ENCODE data around the gene ENTPD8.
A peak's percentile ranks its signal among the peaks of the same experiment; 100 is the strongest.

Gene ENTPD8

GRCh38 chr9:137463931-137464290 lies 22.8 kb upstream of the ENTPD8 start:
- H3K27ac ChIP-seq (ENCODE audit: poor library complexity, severe bottlenecking): no peak overlapping the region
- TF ChIP-seq CTCF (IDR thresholded peaks at IDR 0.05; ENCODE audit: poor library complexity, severe bottlenecking): no peak
- no peaks in the 10 kb centered on the region for H3K4me1 ChIP-seq (ENCODE audit: insufficient read depth, poor library complexity, severe bottlenecking)
- no peaks in the 10 kb centered on the region for H3K9me3 ChIP-seq (ENCODE audit: severe bottlenecking)
- peak; percentile 57 for DNase-seq (ENCODE audit: low spot score)
- no peaks in the 10 kb centered on the region for H3K36me3 ChIP-seq (ENCODE audit: low read depth)
- H3K4me3 ChIP-seq (ENCODE audit: severe bottlenecking): no peak overlapping the region
- ATAC-seq (ENCODE audit: low read depth): no peak
- H3K27me3 ChIP-seq (ENCODE audit: insufficient read depth, poor library complexity, severe bottlenecking): no peaks in the 10 kb centered on the region

- H3K9me3 ChIP-seq (ENCODE audit: severe bottlenecking): no peaks in the 10 kb centered on the region
- H3K36me3 ChIP-seq (ENCODE audit: low read depth): no peaks in the 10 kb centered on the region
- TF ChIP-seq CTCF (IDR thresholded peaks at IDR 0.05; ENCODE audit: poor library complexity, severe bottlenecking): no peak
- ATAC-seq (ENCODE audit: low read depth): no peak
- H3K4me1 ChIP-seq (ENCODE audit: insufficient read depth, poor library complexity, severe bottlenecking): no peaks in the 10 kb centered on the region
- no peaks in the 10 kb centered on the region for H3K27me3 ChIP-seq (ENCODE audit: insufficient read depth, poor library complexity, severe bottlenecking)
- peak; percentile 67 for DNase-seq (ENCODE audit: low spot score)
- H3K4me3 ChIP-seq (ENCODE audit: severe bottlenecking): no peak overlapping the region
- H3K27ac ChIP-seq (ENCODE audit: poor library complexity, severe bottlenecking): no peak overlapping the region
Measured at GRCh38 chr9:137462986-137463930, 22.1 kb upstream of the ENTPD8 start.

- Histone ChIP-seq H3K4me1 (ENCODE audit: insufficient read depth, poor library complexity, severe bottlenecking) (no peaks in the 10 kb centered on the region), H3K27ac (ENCODE audit: poor library complexity, severe bottlenecking) (no peak overlapping the region), H3K27me3 (ENCODE audit: insufficient read depth, poor library complexity, severe bottlenecking) (no peaks in the 10 kb centered on the region), H3K9me3 (ENCODE audit: severe bottlenecking) (no peaks in the 10 kb centered on the region), H3K36me3 (ENCODE audit: low read depth) (peaks cover 4% of the 10 kb centered on the region; the same call in 1 of the 2 replicates), H3K4me3 (ENCODE audit: severe bottlenecking) (no peak overlapping the region)
- DNase-seq (ENCODE audit: low spot score): no peak
- no peak for TF ChIP-seq CTCF (IDR thresholded peaks at IDR 0.05; ENCODE audit: poor library complexity, severe bottlenecking)
- no peak for ATAC-seq (ENCODE audit: low read depth)
Measured at GRCh38 chr9:137462396-137462985, 21.3 kb upstream of the ENTPD8 start.

DNA sequence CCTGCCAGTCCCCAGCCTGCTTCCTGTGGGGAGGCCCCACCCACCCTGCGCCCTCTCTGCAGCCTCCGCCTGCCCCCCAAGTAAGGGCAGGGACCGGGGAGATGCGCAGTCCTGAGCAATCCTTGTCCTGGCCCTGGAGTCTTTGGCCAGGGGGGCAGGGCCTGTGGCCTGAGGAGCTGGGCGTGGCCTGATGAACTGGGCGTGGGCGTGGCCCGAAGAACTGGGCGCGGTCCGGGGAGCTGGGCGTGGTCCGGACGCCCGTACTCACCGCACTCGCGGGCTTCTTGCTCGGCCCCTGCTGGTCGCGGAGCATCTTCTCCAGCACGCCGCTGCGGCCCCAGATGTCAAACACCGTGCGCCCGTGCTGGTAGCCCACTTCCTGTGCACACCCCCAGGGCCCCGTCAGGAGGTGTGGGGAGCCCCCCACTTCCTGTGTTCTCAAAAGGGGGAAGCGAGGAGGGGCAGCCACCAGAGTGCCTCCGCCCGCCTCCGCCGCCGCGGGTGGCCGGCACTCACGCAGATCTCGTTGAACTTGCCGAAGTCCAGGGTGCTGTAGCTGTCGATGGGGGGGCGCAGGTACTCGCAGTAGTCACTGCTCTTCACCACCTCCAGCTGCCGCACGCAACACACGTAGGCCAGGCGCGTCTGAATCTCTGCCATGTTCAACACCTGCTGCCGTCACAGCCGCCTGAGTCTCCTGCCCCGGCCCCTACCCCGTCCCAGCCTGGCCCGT lies 20.7 kb upstream of the ENTPD8 start:
- Histone ChIP-seq H3K36me3 (ENCODE audit: low read depth) (peaks cover 9% of the 10 kb centered on the region; the same call in 1 of the 2 replicates), H3K27ac (ENCODE audit: poor library complexity, severe bottlenecking) (no peak overlapping the region), H3K4me1 (ENCODE audit: insufficient read depth, poor library complexity, severe bottlenecking) (no peaks in the 10 kb centered on the region), H3K9me3 (ENCODE audit: severe bottlenecking) (no peaks in the 10 kb centered on the region), H3K4me3 (ENCODE audit: severe bottlenecking) (no peak overlapping the region), H3K27me3 (ENCODE audit: insufficient read depth, poor library complexity, severe bottlenecking) (no peaks in the 10 kb centered on the region)
- DNase-seq (ENCODE audit: low spot score): peak; percentile 67
- ATAC-seq (ENCODE audit: low read depth): no peak
- no peak for TF ChIP-seq CTCF (IDR thresholded peaks at IDR 0.05; ENCODE audit: poor library complexity, severe bottlenecking)
